ENCODE data around the gene COG4. TPM values are rescaled to one million over a fixed set of nuclear protein-coding genes. Genes with fewer than 3 reads are reported as not detected.
A peak's percentile ranks its signal among the peaks of the same experiment; 100 is the strongest.

COG4 gene
- total and polyA plus RNA-seq, 12 donors = 28.2 to 195 (median 69.8) TPM

GRCh38 chr16:70523743-70524398 lies 517 bp upstream of the COG4 start, which contains the start of gene SF3B3:
TSS of gene SF3B3 (plus strand) at chr16:70523816. CDS start at chr16:70526657, 2,841 bp downstream.
- WGBS, 4 donors = 0 to 1% (median 0%) methylated on average over 32 of the region's 32 CpGs
- Histone ChIP-seq H3K4me1 (replicated peaks in 1 of 2) (peaks cover 20 to 49% of the 10 kb centered on the region in 2 donors), H3K4me3 (peak within 1 kb of the TSS; percentile 75 to 98 (median 84)), H3K27me3 (no peaks in the 10 kb centered on the region), H3K36me3 (replicated peaks in 1 of 2) (peaks cover 0 to 25% of the 10 kb centered on the region in 2 donors), H3K9me3 (replicated peaks in 1 of 3) (no peaks in the 10 kb centered on the region), H3K27ac (peak within 1 kb of the TSS; percentile 58 to 91 (median 84))
- DNase-seq = peak; percentile 60 to 84 (median 72)
- TF ChIP-seq POLR2A (IDR thresholded peaks at IDR 0.05) (peak; percentile 38 to 41), CTCF (IDR thresholded peaks at IDR 0.05) (no peak)
- intact Hi-C loops (cut with DNase I) = no loop called here

GRCh38 chr16:70522216-70523075 lies 908 bp downstream of the COG4 start:
- intact Hi-C loops (cut with DNase I) = no loop called here
- peak overlapping the region; percentile 56 to 88 (median 77) for H3K4me3 ChIP-seq
- H3K4me1 ChIP-seq (replicated peaks in 1 of 2) = peaks cover 20 to 39% of the 10 kb centered on the region in 2 donors
- WGBS, 4 donors = 47 to 53% (median 49%) methylated on average over 18 of the region's 18 CpGs
- no peaks in the 10 kb centered on the region for H3K9me3 ChIP-seq (replicated peaks in 1 of 3)
- TF ChIP-seq POLR2A (IDR thresholded peaks at IDR 0.05) = no peak
- TF ChIP-seq CTCF (IDR thresholded peaks at IDR 0.05) = no peak
- no peaks in the 10 kb centered on the region for H3K27me3 ChIP-seq
- DNase-seq = no peak
- peak overlapping the region in 1 of 5 donors; percentile 76 for H3K27ac ChIP-seq
- peaks cover 0 to 27% of the 10 kb centered on the region in 2 donors for H3K36me3 ChIP-seq (replicated peaks in 1 of 2)

DNA sequence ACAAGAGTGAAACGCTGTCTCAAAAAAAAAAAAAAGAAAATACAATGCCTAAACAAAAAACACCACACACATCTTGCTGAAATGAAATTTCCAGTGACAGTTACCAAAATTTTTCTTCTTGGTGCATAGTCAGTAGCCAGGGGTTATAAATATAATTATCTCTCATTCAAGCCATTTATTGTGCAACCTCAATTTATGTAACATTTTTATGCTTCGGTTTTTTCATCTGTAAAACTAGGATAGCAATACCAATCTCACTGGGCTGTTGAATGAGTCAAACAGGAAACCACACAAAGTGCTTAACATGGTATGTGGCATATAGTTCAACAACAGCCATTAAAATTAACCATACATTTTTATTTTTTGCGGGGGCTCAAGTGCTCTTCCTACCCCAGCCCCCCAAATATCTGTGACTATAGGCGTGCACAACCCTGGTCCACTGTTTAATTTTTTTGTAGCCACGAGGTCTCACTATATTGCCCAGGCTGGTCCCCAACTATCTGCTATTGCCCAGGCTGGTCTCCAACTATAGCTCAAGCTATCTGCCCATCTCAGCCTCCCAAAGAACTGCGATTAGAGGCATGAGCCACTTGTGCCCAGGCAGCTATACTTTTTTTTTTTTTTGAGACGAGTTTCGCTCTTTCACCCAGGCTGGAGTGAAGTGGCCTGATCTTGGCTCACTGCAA lies 2.6 kb downstream of the COG4 start:
- intact Hi-C loops (cut with DNase I) = no loop called here
- TF ChIP-seq CTCF (IDR thresholded peaks at IDR 0.05) (no peak), POLR2A (IDR thresholded peaks at IDR 0.05) (no peak)

GRCh38 chr16:70512456-70512855 lies 10.9 kb downstream of the COG4 start:
- Histone ChIP-seq H3K9me3 (replicated peaks in 1 of 3) (no peaks in the 10 kb centered on the region), H3K36me3 (replicated peaks in 1 of 2) (peaks cover 5 to 98% of the 10 kb centered on the region in 2 donors), H3K4me1 (replicated peaks in 1 of 2) (no peaks in the 10 kb centered on the region), H3K27me3 (no peaks in the 10 kb centered on the region), H3K27ac (no peak overlapping the region), H3K4me3 (no peak overlapping the region)
- TF ChIP-seq POLR2A (IDR thresholded peaks at IDR 0.05) = no peak
- no peak for TF ChIP-seq CTCF (IDR thresholded peaks at IDR 0.05)
- peak in 5 of 7 donors; percentile 27 to 42 (median 35) for DNase-seq
- intact Hi-C loops (cut with DNase I) = no loop called here
- 46 to 66% (median 54%) methylated on average over 5 of the region's 5 CpGs for WGBS, 4 donors

More for the DNA sequence above, 2.6 kb downstream of the COG4 start:
- Histone ChIP-seq H3K9me3 (replicated peaks in 1 of 3) (no peaks in the 10 kb centered on the region), H3K4me1 (replicated peaks in 1 of 2) (peaks cover 20 to 22% of the 10 kb centered on the region in 2 donors), H3K4me3 (no peak overlapping the region), H3K27ac (no peak overlapping the region), H3K36me3 (replicated peaks in 1 of 2) (peaks cover 0 to 31% of the 10 kb centered on the region in 2 donors), H3K27me3 (no peaks in the 10 kb centered on the region)
- no peak for DNase-seq
- WGBS, 4 donors = 71 to 78% (median 76%) methylated on average over 8 of the region's 8 CpGs

Measured in adrenal gland (tissue), 12 donors.